GM21529 (cell line): ENCODE data around the gene AMIGO1.
"Not testable (repeated sequence)": the region's sequence is repeated elsewhere in the genome, so short reads cannot be mapped to it uniquely, and the experiment has no call there.

Experiments used
- ATAC-seq: cut with Tn5 transposase; IDR thresholded peaks from one replicate; pipeline ENCODE4 v1.9.1; 2021; ENCODE audit not compliant: unreplicated experiment

AMIGO1 gene

GRCh38 chr1:109484519-109484975 is 25.0 kb downstream of the AMIGO1 start:
- peak; percentile 6 for ATAC-seq

GRCh38 chr1:109483672-109484518 is 25.6 kb downstream of the AMIGO1 start, which contains the start of gene ATXN7L2:
TSS of gene ATXN7L2 (plus strand) at chr1:109483905. CDS start at chr1:109483954, 49 bp downstream.
- peak; percentile 71 for ATAC-seq

GRCh38 chr1:109482791-109483671 is 26.5 kb downstream of the AMIGO1 start:
- ATAC-seq, result peak; percentile 25

- ATAC-seq, result no peak
Observed at GRCh38 chr1:109482242-109482641, 27.3 kb downstream of the AMIGO1 start.

GRCh38 chr1:109481646-109482045 is 27.9 kb downstream of the AMIGO1 start:
- no peak for ATAC-seq

GRCh38 chr1:109479901-109480300 is 29.6 kb downstream of the AMIGO1 start:
- ATAC-seq, result no peak

GRCh38 chr1:109479311-109479710 is 30.2 kb downstream of the AMIGO1 start:
- ATAC-seq, result no peak

- no peak for ATAC-seq
Observed at GRCh38 chr1:109478806-109479205, 30.7 kb downstream of the AMIGO1 start.

- no peak for ATAC-seq
Observed at GRCh38 chr1:109477821-109478220, 31.7 kb downstream of the AMIGO1 start.

- no peak for ATAC-seq
Observed at GRCh38 chr1:109476825-109477224, 32.7 kb downstream of the AMIGO1 start.

GRCh38 chr1:109475261-109475660 is 34.3 kb downstream of the AMIGO1 start:
- ATAC-seq, result no peak

GRCh38 chr1:109474697-109475096 is 34.8 kb downstream of the AMIGO1 start:
- no peak for ATAC-seq

GRCh38 chr1:109473284-109474057 is 36.1 kb downstream of the AMIGO1 start:
- ATAC-seq, result not testable (repeated sequence)

- ATAC-seq, result no peak
Observed at GRCh38 chr1:109472779-109473178, 36.7 kb downstream of the AMIGO1 start.

GRCh38 chr1:109470245-109470644 is 39.3 kb downstream of the AMIGO1 start:
- ATAC-seq, result no peak

GRCh38 chr1:109468903-109469302 is 40.6 kb downstream of the AMIGO1 start:
- ATAC-seq, result no peak

GRCh38 chr1:109468061-109468460 is 41.5 kb downstream of the AMIGO1 start:
- no peak for ATAC-seq

GRCh38 chr1:109467301-109467777 is 42.2 kb downstream of the AMIGO1 start:
- ATAC-seq, result no peak

- no peak for ATAC-seq
Observed at GRCh38 chr1:109466452-109467300, 42.9 kb downstream of the AMIGO1 start, which contains the start of gene SYPL2. TSS of gene SYPL2 (plus strand) at chr1:109466546. CDS start at chr1:109466844, 298 bp downstream.

GRCh38 chr1:109466125-109466451 is 43.4 kb downstream of the AMIGO1 start:
- no peak for ATAC-seq
